ENCODE data around the gene PGAP2.

PGAP2 gene

DNA sequence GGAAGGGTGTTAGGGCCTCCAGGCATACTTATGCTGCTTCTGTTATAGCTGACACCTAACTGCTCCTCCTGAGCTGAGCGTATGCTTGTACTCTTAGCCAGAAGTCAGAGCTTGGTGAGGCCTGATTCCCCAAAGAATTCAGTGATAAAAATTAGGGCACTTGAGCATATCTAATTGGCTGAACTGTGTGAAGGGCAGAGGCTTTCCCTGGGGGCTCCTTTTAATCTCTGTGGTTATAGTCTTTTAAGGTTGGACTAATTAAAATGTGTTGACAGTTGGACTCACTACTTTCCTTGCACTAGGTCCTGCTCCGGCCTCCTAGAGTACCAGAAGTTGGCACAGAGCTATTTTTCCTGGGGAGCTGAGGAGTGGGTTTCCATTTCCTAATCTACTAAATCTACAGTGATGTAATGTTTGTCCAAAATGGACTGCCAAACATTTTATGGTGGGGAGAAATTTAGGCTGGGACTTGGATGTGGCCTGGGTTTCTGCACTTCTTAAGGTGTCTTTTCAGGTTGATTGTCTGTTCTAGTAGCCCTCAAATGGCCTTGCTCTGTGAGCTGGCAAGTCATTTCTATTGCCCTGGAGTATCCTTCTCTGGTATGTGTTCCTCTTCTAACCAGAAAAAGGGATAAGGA lies 65.5 kb downstream of the PGAP2 start:
- Histone ChIP-seq H3K36me3 (no peaks in the 10 kb centered on the region), H3K4me1 (no peaks in the 10 kb centered on the region), H3K27me3 (no peaks in the 10 kb centered on the region), H3K4me3 (ENCODE audit: low read depth, low read length) (no peak overlapping the region), H3K9me3 (no peaks in the 10 kb centered on the region)
- no peak for DNase-seq
- TF ChIP-seq, protein P1, sequence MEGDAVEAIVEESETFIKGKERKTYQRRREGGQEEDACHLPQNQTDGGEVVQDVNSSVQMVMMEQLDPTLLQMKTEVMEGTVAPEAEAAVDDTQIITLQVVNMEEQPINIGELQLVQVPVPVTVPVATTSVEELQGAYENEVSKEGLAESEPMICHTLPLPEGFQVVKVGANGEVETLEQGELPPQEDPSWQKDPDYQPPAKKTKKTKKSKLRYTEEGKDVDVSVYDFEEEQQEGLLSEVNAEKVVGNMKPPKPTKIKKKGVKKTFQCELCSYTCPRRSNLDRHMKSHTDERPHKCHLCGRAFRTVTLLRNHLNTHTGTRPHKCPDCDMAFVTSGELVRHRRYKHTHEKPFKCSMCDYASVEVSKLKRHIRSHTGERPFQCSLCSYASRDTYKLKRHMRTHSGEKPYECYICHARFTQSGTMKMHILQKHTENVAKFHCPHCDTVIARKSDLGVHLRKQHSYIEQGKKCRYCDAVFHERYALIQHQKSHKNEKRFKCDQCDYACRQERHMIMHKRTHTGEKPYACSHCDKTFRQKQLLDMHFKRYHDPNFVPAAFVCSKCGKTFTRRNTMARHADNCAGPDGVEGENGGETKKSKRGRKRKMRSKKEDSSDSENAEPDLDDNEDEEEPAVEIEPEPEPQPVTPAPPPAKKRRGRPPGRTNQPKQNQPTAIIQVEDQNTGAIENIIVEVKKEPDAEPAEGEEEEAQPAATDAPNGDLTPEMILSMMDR (IDR thresholded peaks at IDR 0.05; ENCODE audit: low read depth, low read length): no peak
